Tibial nerve (tissue), 4 donors: ENCODE measurements around the gene TBC1D7.

Experiments used
- CTCF ChIP-seq, 5 experiments: fragments of 200-600 bp in 3 of 5; fragments of 450-650 bp in 2 of 5; sonication (generic) in 3 of 5; IDR thresholded peaks; one replicate each; pipeline ENCODE4 v1.5.1; 2016 to 2019; ENCODE audit warnings: antibody characterized with exemption in 5 of 5, mild to moderate bottlenecking in 3 of 5, moderate library complexity in 2 of 5
- EP300 ChIP-seq, 2 donors: sonication (generic); formaldehyde crosslinking; IDR thresholded peaks; one replicate each; pipeline ENCODE4 v1.6.1; 2017; ENCODE audit warnings: antibody characterized with exemption in 2 of 2, mild to moderate bottlenecking in 1 of 2
- POLR2A ChIP-seq, 2 donors: fragments of 450-650 bp; IDR thresholded peaks; one replicate each; pipeline ENCODE4 v1.6.1; 2017; ENCODE audit warnings: antibody characterized with exemption in 2 of 2, mild to moderate bottlenecking in 2 of 2, moderate library complexity in 2 of 2

- TF ChIP-seq CTCF (IDR thresholded peaks at IDR 0.05), result no peak
- no peak for TF ChIP-seq POLR2A (IDR thresholded peaks at IDR 0.05)
- no peak for TF ChIP-seq EP300 (IDR thresholded peaks at IDR 0.05)
These were observed 35.6 kb downstream of the TBC1D7 start for GRCh38 chr6:13292774-13293173.
